Sigmoid colon (tissue), 7 donors: Measurements from ENCODE around the gene MAP2K2. TPM values are rescaled to one million over a fixed set of nuclear protein-coding genes. Genes with fewer than 3 reads are reported as not detected.

Experiments used
- DNase-seq: peaks from one replicate; pipeline ENCODE4 v3.0.0-alpha.2; 2019
- H3K27ac ChIP-seq, 4 donors: fragments of 200-600 bp; sonication (generic); one replicate each; pipeline ENCODE4 v1.5.1; 2016 to 2019; ENCODE audit warnings: mild to moderate bottlenecking in 1 of 4
- H3K27me3 ChIP-seq, 3 donors: fragments of 200-600 bp; sonication (generic); one replicate each; pipeline ENCODE4 v1.5.1; 2019; ENCODE audit warnings: mild to moderate bottlenecking in 1 of 3
- H3K36me3 ChIP-seq, 4 donors: fragments of 200-600 bp; sonication (generic); one replicate each; pipeline ENCODE4 v1.5.1; 2016 to 2019
- H3K4me1 ChIP-seq, 4 donors: fragments of 200-600 bp; sonication (generic); one replicate each; pipeline ENCODE4 v1.5.1; 2017 to 2019
- H3K4me3 ChIP-seq, 4 donors: fragments of 200-600 bp; sonication (generic); one replicate each; pipeline ENCODE4 v1.5.1; 2017 to 2019; ENCODE audit warnings: mild to moderate bottlenecking in 2 of 4, moderate library complexity in 1 of 4
- H3K9me3 ChIP-seq, 4 donors: fragments of 200-600 bp in 3 of 4; sonication (generic) in 3 of 4; one replicate each; pipeline versions ENCODE4 v1.5.1 to v1.6.1; 2013 to 2019
- EP300 ChIP-seq, 4 donors: sonication (generic); formaldehyde crosslinking; IDR thresholded peaks; one replicate each; pipeline ENCODE4 v1.6.1; 2017; ENCODE audit warnings: antibody characterized with exemption in 4 of 4
- POLR2A ChIP-seq, 2 donors: fragments of 450-650 bp; IDR thresholded peaks; one replicate each; pipeline ENCODE4 v1.6.1; 2016; ENCODE audit warnings: antibody characterized with exemption in 2 of 2, mild to moderate bottlenecking in 2 of 2, moderate library complexity in 2 of 2
- POLR2AphosphoS5 ChIP-seq, 4 donors: sonication (generic); formaldehyde crosslinking; IDR thresholded peaks; one replicate each; pipeline ENCODE4 v1.6.1; 2017; ENCODE audit warnings: antibody characterized with exemption in 4 of 4
- WGBS, 2 donors: extraction: QIAGEN DNeasy Blood & Tissue Kit; methylation state at CpG; one replicate each; pipeline ENCODE4 v1.1.7; 2013; 5-methylcytosine and 5-hydroxymethylcytosine counted together
- intact Hi-C: fragments of 100-400 bp; cut with DNase I; formaldehyde crosslinking; loops from one replicate; pipeline ENCODE4 v1.15.1; 2023
- polyA plus RNA-seq, 3 donors: library from polyadenylated mRNA; stranded (reverse); fragments of 200-250 nt; gene quantifications; one replicate each; pipeline ENCODE4 v1.2.3, GENCODE V29; 2013
- total RNA-seq, 4 donors: library from RNA; depleted of rRNA; stranded (reverse); fragments of >200 nt; gene quantifications; one replicate each; pipeline ENCODE4 v1.1.0, GENCODE V29; 2016
- TF ChIP-seq, protein P1 (sequence below), 4 experiments: fragments of 450-650 bp in 3 of 4; fragments of 200-600 bp in 1 of 4; IDR thresholded peaks; one replicate each; pipeline ENCODE4 v1.5.1; 2016 to 2019; ENCODE audit warnings: antibody characterized with exemption in 4 of 4, mild to moderate bottlenecking in 3 of 4, moderate library complexity in 2 of 4
- donor health status: healthy with polysubstance abuse.
- donor health status: Bipolar disorder and iron deficiency.
- donor health status: healthy.

MAP2K2 gene
- total and polyA plus RNA-seq, 7 donors, result 48.2 to 278 (median 76.4) TPM

GRCh38 chr19:4115050-4115817 is 8.7 kb downstream of the MAP2K2 start:
- H3K9me3 ChIP-seq, result no peaks in the 10 kb centered on the region
- no peaks in the 10 kb centered on the region for H3K27me3 ChIP-seq
- no peak for TF ChIP-seq POLR2A (IDR thresholded peaks at IDR 0.05)
- TF ChIP-seq, protein P1, sequence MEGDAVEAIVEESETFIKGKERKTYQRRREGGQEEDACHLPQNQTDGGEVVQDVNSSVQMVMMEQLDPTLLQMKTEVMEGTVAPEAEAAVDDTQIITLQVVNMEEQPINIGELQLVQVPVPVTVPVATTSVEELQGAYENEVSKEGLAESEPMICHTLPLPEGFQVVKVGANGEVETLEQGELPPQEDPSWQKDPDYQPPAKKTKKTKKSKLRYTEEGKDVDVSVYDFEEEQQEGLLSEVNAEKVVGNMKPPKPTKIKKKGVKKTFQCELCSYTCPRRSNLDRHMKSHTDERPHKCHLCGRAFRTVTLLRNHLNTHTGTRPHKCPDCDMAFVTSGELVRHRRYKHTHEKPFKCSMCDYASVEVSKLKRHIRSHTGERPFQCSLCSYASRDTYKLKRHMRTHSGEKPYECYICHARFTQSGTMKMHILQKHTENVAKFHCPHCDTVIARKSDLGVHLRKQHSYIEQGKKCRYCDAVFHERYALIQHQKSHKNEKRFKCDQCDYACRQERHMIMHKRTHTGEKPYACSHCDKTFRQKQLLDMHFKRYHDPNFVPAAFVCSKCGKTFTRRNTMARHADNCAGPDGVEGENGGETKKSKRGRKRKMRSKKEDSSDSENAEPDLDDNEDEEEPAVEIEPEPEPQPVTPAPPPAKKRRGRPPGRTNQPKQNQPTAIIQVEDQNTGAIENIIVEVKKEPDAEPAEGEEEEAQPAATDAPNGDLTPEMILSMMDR (IDR thresholded peaks at IDR 0.05), result no peak
- no peak for TF ChIP-seq POLR2AphosphoS5 (IDR thresholded peaks at IDR 0.05)
- TF ChIP-seq EP300 (IDR thresholded peaks at IDR 0.05), result no peak
- no peak for DNase-seq
- no peak overlapping the region for H3K4me3 ChIP-seq
- H3K27ac ChIP-seq, result peak overlapping the region in 1 of 4 donors; percentile 4
- H3K4me1 ChIP-seq, result peaks cover 0 to 24% (median 8%) of the 10 kb centered on the region in 4 donors
- H3K36me3 ChIP-seq, result peaks cover 9 to 84% (median 43%) of the 10 kb centered on the region in 4 donors
- intact Hi-C loops, result no loop called here
- 61 to 86% methylated on average over 27 of the region's 27 CpGs for WGBS, 2 donors

DNA sequence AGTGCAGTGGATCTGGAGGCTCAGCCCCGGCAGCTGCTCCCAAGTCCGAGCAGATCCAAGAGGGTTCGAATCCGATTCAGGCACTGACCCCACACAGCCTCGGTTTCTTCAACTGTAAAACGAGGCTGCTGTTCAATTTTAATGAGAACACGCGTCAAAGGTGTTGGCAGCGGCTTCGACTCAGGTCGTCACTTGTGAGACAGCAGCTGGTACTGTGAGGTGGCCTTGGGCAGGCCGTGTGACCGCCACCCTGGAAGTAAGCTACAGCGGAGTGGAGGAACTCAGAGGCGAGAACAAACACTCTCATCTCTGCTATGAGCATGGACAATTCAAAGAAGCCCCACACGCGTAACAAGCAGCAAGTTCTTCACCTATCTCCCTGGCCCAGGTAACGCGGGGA is 9.7 kb downstream of the MAP2K2 start:
- WGBS, 2 donors, result 92% methylated on average over 19 of the region's 19 CpGs

GRCh38 chr19:4113398-4114088 is 10.4 kb downstream of the MAP2K2 start:
- no peaks in the 10 kb centered on the region for H3K9me3 ChIP-seq
- H3K36me3 ChIP-seq, result peaks cover 9 to 95% (median 57%) of the 10 kb centered on the region in 4 donors

More for the DNA sequence above, 9.7 kb downstream of the MAP2K2 start:
- no peak overlapping the region for H3K4me3 ChIP-seq
- no peaks in the 10 kb centered on the region for H3K27me3 ChIP-seq
- TF ChIP-seq POLR2A (IDR thresholded peaks at IDR 0.05) (no peak), POLR2AphosphoS5 (IDR thresholded peaks at IDR 0.05) (no peak), EP300 (IDR thresholded peaks at IDR 0.05) (no peak)
- TF ChIP-seq, protein P1 (IDR thresholded peaks at IDR 0.05), result no peak
- no peak for DNase-seq
- peak overlapping the region in 2 of 4 donors; percentile 29 to 68 for H3K27ac ChIP-seq
- peaks cover 0 to 24% (median 8%) of the 10 kb centered on the region in 4 donors for H3K4me1 ChIP-seq
- intact Hi-C loops, result no loop called here
- H3K36me3 ChIP-seq, result peaks cover 9 to 88% (median 51%) of the 10 kb centered on the region in 4 donors
- H3K9me3 ChIP-seq, result no peaks in the 10 kb centered on the region

DNA sequence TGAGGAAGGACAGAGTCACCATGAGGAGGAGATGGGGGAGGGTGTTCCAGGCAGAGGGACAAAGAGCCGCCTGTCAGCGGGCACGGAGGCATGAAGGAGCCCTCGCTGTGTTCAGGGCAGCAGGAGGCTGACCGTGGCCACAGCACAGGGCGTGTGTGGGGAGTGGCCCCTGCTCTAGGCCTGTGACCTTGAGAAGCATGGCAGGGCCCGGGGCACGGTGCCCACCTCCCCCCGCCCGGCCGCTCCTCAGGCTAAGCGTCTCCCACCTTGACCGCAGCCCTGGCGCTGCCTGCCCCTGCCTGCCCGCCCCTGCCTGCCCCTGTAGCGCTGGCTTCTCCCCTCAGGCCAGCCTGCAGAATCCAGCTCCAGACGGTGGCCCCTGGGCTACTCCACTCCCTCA is 11.6 kb downstream of the MAP2K2 start:
- no peak for DNase-seq
- Histone ChIP-seq H3K27ac (peak overlapping the region in 2 of 4 donors; percentile 59 to 68), H3K9me3 (no peaks in the 10 kb centered on the region), H3K36me3 (peaks cover 9 to 98% (median 63%) of the 10 kb centered on the region in 4 donors), H3K27me3 (no peaks in the 10 kb centered on the region), H3K4me3 (no peak overlapping the region), H3K4me1 (peaks cover 0 to 24% (median 8%) of the 10 kb centered on the region in 4 donors)
- intact Hi-C loops, result no loop called here
- WGBS, 2 donors, result 83 to 95% methylated on average over 17 of the region's 17 CpGs
- TF ChIP-seq EP300 (IDR thresholded peaks at IDR 0.05) (no peak), POLR2AphosphoS5 (IDR thresholded peaks at IDR 0.05) (no peak)

More at GRCh38 chr19:4113398-4114088, 10.4 kb downstream of the MAP2K2 start:
- 85 to 88% methylated on average over 22 of the region's 22 CpGs for WGBS, 2 donors
- TF ChIP-seq, protein P1 (IDR thresholded peaks at IDR 0.05), result no peak
- TF ChIP-seq EP300 (IDR thresholded peaks at IDR 0.05), result no peak
- no peak for TF ChIP-seq POLR2AphosphoS5 (IDR thresholded peaks at IDR 0.05)
- TF ChIP-seq POLR2A (IDR thresholded peaks at IDR 0.05), result no peak
- H3K27ac ChIP-seq, result peak overlapping the region in 3 of 4 donors; percentile 29 to 68 (median 59)
- peaks cover 0 to 24% (median 8%) of the 10 kb centered on the region in 4 donors for H3K4me1 ChIP-seq
- intact Hi-C loops, result no loop called here
- H3K27me3 ChIP-seq, result no peaks in the 10 kb centered on the region
- H3K4me3 ChIP-seq, result no peak overlapping the region
- no peak for DNase-seq

DNA sequence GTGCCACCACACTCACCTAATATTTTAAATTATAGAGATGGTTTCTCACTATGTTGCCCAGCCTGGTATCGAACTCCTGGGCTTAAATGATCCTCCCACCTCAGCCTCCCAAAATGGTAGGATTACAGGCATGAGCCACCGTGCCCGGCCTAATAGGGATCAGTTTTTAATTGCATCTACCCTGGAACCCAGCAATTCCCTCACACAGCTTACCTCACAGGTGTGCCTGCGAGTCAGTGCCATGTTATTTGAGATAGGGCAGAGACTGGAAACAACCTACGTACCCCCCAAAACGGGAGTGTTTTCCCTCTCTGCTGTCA is 14.3 kb downstream of the MAP2K2 start:
- Histone ChIP-seq H3K27ac (no peak overlapping the region), H3K36me3 (peaks cover 0 to 92% (median 54%) of the 10 kb centered on the region in 4 donors), H3K4me1 (peaks cover 0 to 24% (median 8%) of the 10 kb centered on the region in 4 donors), H3K4me3 (no peak overlapping the region), H3K9me3 (no peaks in the 10 kb centered on the region), H3K27me3 (no peaks in the 10 kb centered on the region)
- no peak for DNase-seq
- WGBS, 2 donors, result 93% methylated on average over 6 of the region's 6 CpGs
- intact Hi-C loops, result no loop called here
- TF ChIP-seq, protein P1 (IDR thresholded peaks at IDR 0.05), result no peak
- TF ChIP-seq EP300 (IDR thresholded peaks at IDR 0.05), result no peak
- no peak for TF ChIP-seq POLR2A (IDR thresholded peaks at IDR 0.05)
- no peak for TF ChIP-seq POLR2AphosphoS5 (IDR thresholded peaks at IDR 0.05)
